HepG2 (cell line): ENCODE data around the gene SUSD4. TPM values are rescaled to one million over a fixed set of nuclear protein-coding genes. Genes with fewer than 3 reads are reported as not detected.

Experiments used
- ATAC-seq: fragments of 200-7000 bp; cut with Tn5 transposase; 3 replicates; pipeline ENCODE4 v1.9.1; 2020; ENCODE audit warnings: mild to moderate bottlenecking, moderate library complexity
- BruUV-seq: library from RNA; stranded (reverse); fragments of 400-500 nt; replicated peaks from 2 replicates; lab custom pipeline; 2021; lab: Mats Ljungman, UMichigan
- CTCF ChIA-PET: fragments of 300-600 bp; formaldehyde crosslinking; extraction: SDS; loops from one replicate; lab custom pipeline; 2021; ENCODE audit warnings: low total read pairs, inconsistent platforms, low intra/inter-chr PET ratio; lab: Yijun Ruan, JAX
- POLR2A ChIA-PET: fragments of 350-600 bp; sonication (Branson Sonifier 250); formaldehyde crosslinking; loops from one replicate; lab custom pipeline; 2020; ENCODE audit warnings: antibody characterized with exemption, inconsistent platforms; lab: Yijun Ruan, JAX
- DNase-seq: peaks from one replicate; pipeline ENCODE4 v3.0.0-alpha.2; 2015; ENCODE audit warnings: low spot score
- FAIRE-seq: peaks from 3 replicates; lab custom pipeline; 2011; peaks lifted over from hg19 to GRCh38; lab: Jason Lieb, UNC
- H2AFZ ChIP-seq: one replicate; pipeline ENCODE4 v1.6.1; 2011; ENCODE audit warnings: low read length, inconsistent platforms
- H3K27ac ChIP-seq: fragments of 300-600 bp; 3 replicates; pipeline ENCODE4 v1.8.0; 2011; ENCODE audit warnings: mixed run types, mild to moderate bottlenecking, mixed read lengths, low read length, inconsistent platforms; ENCODE audit not compliant: insufficient read depth; ENCODE audit errors: extremely low read length
- H3K27me3 ChIP-seq, 2 experiments: fragments of 200-600 bp in 1 of 2; 2 replicates in 1 of 2; 3 replicates in 1 of 2; pipeline versions ENCODE4 v1.6.0 to v1.8.0; 2011; ENCODE audit warnings: low read length in 2 of 2, mild to moderate bottlenecking in 2 of 2, moderate library complexity in 2 of 2, inconsistent platforms in 1 of 2; ENCODE audit not compliant: insufficient read depth in 2 of 2, control insufficient read depth in 1 of 2
- H3K36me3 ChIP-seq, 2 experiments: fragments of 200-600 bp in 1 of 2; replicated peaks in 1 of 2; 2 replicates in 1 of 2; 3 replicates in 1 of 2; pipeline versions ENCODE4 v1.5.1 to v1.8.0; 2011; ENCODE audit warnings: low read length in 2 of 2, inconsistent platforms in 1 of 2; ENCODE audit not compliant: insufficient read depth in 2 of 2, control insufficient read depth in 1 of 2
- H3K4me1 ChIP-seq: 2 replicates; pipeline ENCODE4 v1.5.1; 2012; ENCODE audit warnings: low read length, inconsistent platforms; ENCODE audit not compliant: insufficient read depth
- H3K4me2 ChIP-seq: 2 replicates; pipeline ENCODE4 v1.6.0; 2011; ENCODE audit warnings: low read depth, low read length, inconsistent platforms
- H3K4me3 ChIP-seq, 3 experiments: fragments of 200-600 bp in 1 of 3; sonication (generic), shearing (Covaris generic) in 1 of 3; replicated peaks in 1 of 3; 2 replicates each; pipeline ENCODE4 v1.5.1; 2011 to 2016; ENCODE audit warnings: low read length in 3 of 3, inconsistent platforms in 2 of 3, low read depth in 2 of 3, mild to moderate bottlenecking in 2 of 3, control low read depth in 1 of 3, mixed read lengths in 1 of 3; ENCODE audit not compliant: insufficient read depth in 1 of 3
- H3K79me2 ChIP-seq: one replicate; pipeline ENCODE4 v1.6.1; 2011; ENCODE audit warnings: low read length, inconsistent platforms; ENCODE audit not compliant: insufficient read depth
- H3K9ac ChIP-seq: 2 replicates; pipeline ENCODE4 v1.6.0; 2011; ENCODE audit warnings: mild to moderate bottlenecking, low read depth, low read length, inconsistent platforms; ENCODE audit not compliant: insufficient read depth
- H3K9me3 ChIP-seq: 2 replicates; pipeline ENCODE4 v1.5.1; 2012; ENCODE audit warnings: mild to moderate bottlenecking, low read length
- H4K20me1 ChIP-seq: 2 replicates; pipeline ENCODE4 v1.6.0; 2011; ENCODE audit warnings: inconsistent platforms, mild to moderate bottlenecking, low read length, moderate library complexity; ENCODE audit not compliant: insufficient read depth
- CENPX ChIP-seq: sonication (generic); formaldehyde crosslinking; IDR thresholded peaks from 2 replicates; pipeline ENCODE4 v1.9.0; 2021; ENCODE audit warnings: mild to moderate bottlenecking, missing genetic modification reagents, moderate library complexity
- HDAC1 ChIP-seq: sonication (generic); formaldehyde crosslinking; IDR thresholded peaks from 2 replicates; pipeline ENCODE4 v1.5.1; 2020; ENCODE audit warnings: mild to moderate bottlenecking, missing genetic modification reagents
- SALL1 ChIP-seq: sonication (generic); formaldehyde crosslinking; IDR thresholded peaks from 2 replicates; pipeline ENCODE4 v1.8.0; 2022; ENCODE audit warnings: mild to moderate bottlenecking, missing genetic modification reagents
- SIX1 ChIP-seq: sonication (generic); formaldehyde crosslinking; IDR thresholded peaks from 2 replicates; pipeline ENCODE4 v1.4.0; 2020; ENCODE audit warnings: missing genetic modification reagents, borderline replicate concordance
- SMAD1 ChIP-seq: sonication (generic); formaldehyde crosslinking; IDR thresholded peaks from 2 replicates; pipeline ENCODE4 v1.4.0; 2020; ENCODE audit warnings: missing genetic modification reagents, low read depth, mild to moderate bottlenecking, borderline replicate concordance
- SPEN ChIP-seq: sonication (generic); formaldehyde crosslinking; IDR thresholded peaks from 2 replicates; pipeline ENCODE4 v1.5.1; 2020; ENCODE audit warnings: low read depth, mild to moderate bottlenecking, missing genetic modification reagents
- ZNF720 ChIP-seq: sonication (generic); formaldehyde crosslinking; IDR thresholded peaks from 2 replicates; pipeline ENCODE4 v1.4.0; 2020; ENCODE audit warnings: missing genetic modification reagents
- WGBS: methylation state at CpG from one replicate; pipeline ENCODE4 v1.1.6; 2017; ENCODE audit warnings: low lambda C conversion rate; 5-methylcytosine and 5-hydroxymethylcytosine counted together
- in situ Hi-C: cut with HindIII; loops from 2 replicates; pipeline ENCODE4 v1.10.0; 2017; ENCODE audit warnings: low pct_unique_long_range_greater_than_20kb; ENCODE audit not compliant: extremely low pct_ligation_motif_present
- intact Hi-C: fragments of 100-400 bp; cut with micrococcal nuclease; formaldehyde crosslinking; loops from one replicate; pipeline ENCODE4 v1.10.0; 2022; ENCODE audit not compliant: unreplicated experiment
- polyA plus RNA-seq, 8 experiments: library from polyadenylated mRNA; depleted of rRNA in 3 of 8; stranded (reverse) in 7 of 8; unstranded in 1 of 8; fragments of >200 nt; fragmentation: Illumina TruSeq in 4 of 8; extraction: Trizol in 4 of 8; gene quantifications; 2 replicates each; pipeline versions ENCODE4 v1.2.1 to v1.2.3, GENCODE V29; 2011 to 2016; ENCODE audit warnings: low read depth in 4 of 8, missing spikeins in 1 of 8, mixed read lengths in 1 of 8; ENCODE audit not compliant: insufficient read depth in 1 of 8
- total RNA-seq, 5 experiments: library from RNA; depleted of rRNA; stranded (reverse); fragments of >200 nt; fragmentation: Illumina TruSeq; extraction: Trizol; gene quantifications; 2 replicates each; pipeline ENCODE4 v1.2.3, GENCODE V29; 2016; ENCODE audit warnings: low read depth in 1 of 5

The SUSD4 gene
- total and polyA plus RNA-seq, 2 of the 13 experiments (the other 11 are each of a cell fraction or from before 2014, with no cell fraction given): not detected

DNA sequence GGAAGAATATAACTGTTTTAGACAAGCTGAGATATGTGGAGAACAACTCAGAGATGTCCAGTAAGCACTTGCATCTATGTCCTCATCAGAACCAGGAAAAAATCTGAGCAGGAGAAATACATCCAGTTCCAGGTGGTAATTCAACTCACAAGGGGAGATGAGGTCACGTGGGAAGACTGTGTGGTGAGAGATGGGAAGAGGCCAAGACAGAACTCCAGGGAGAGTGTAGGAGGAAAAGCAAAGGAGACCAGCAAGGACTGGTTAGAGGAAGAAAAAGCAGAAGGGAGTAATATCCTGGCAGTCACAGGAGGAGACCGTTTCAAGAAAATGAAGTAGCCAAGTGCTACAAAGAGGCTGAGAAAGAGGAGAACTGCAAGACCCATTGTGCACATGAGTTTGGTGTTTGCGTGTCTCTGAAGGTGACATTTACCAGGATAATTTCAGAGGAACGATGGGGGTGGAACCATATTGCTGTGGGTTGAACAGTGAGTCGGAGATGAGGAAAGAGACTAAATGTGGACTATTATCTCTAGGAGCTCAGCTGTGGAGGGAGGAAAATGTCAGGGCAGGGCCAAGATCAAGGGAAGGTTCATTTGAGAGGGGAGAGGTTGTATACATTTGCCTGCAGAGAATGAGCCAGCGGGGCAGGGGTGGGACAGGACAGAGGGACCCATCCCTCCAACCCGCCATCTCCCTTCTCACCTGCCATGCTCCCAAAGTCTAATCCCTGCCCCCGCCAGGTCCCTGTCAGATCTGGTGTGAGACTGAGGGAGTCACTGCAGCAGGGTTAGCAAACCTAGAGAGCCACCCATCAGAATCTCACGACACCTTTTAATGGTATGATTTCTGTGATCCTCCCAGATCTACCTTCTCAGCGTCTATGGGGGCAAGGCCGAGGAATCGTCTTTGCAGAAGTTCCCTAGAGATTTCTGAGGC lies 24.9 kb downstream of the SUSD4 start:
- Histone ChIP-seq H3K9ac (no peak overlapping the region), H3K36me3 (no peaks in the 10 kb centered on the region), H3K27ac (no peak overlapping the region), H3K27me3 (peaks cover 0 to 12% of the 10 kb centered on the region in 2 experiments; a peak in 3 of 5 replicates)
- intact Hi-C loops: no loop called here
- TF ChIP-seq SPEN: no peak
- no peak for TF ChIP-seq SALL1 (CRISPR knock-in tag)
- TF ChIP-seq ZNF720: no peak
- TF ChIP-seq HDAC1 (CRISPR knock-in tag): no peak
- no peak for TF ChIP-seq SIX1 (CRISPR knock-in tag)
- TF ChIP-seq CENPX (CRISPR knock-in tag): no peak
- no peak for TF ChIP-seq SMAD1 (CRISPR knock-in tag)
- TF ChIP-seq, all 625 proteins: peak for 0
- no peaks in the 10 kb centered on the region for H3K4me1 ChIP-seq
- H3K9me3 ChIP-seq: no peaks in the 10 kb centered on the region
- H3K79me2 ChIP-seq: no peaks in the 10 kb centered on the region
- H3K4me2 ChIP-seq: no peak overlapping the region
- ChIA-PET CTCF (no interaction called here), POLR2A (no interaction called here)
- no peak for FAIRE-seq
- no peak overlapping the region for H3K4me3 ChIP-seq
- BruUV-seq: no TSS peak
- no peaks in the 10 kb centered on the region for H4K20me1 ChIP-seq
- in situ Hi-C loops: no loop called here
- H2AFZ ChIP-seq: no peak overlapping the region
- WGBS: 41% methylated on average over 7 of the region's 12 CpGs
- DNase-seq: no peak
- no peak for ATAC-seq
